Mucosa of stomach (tissue), 1 donor: ENCODE results near the gene TAPT1.

Experiments
- H3K27me3 ChIP-seq: one replicate; pipeline ENCODE4 v1.7.0; 2013; ENCODE audit warnings: mild to moderate bottlenecking, low read length; ENCODE audit not compliant: control insufficient read depth, insufficient read depth
- H3K36me3 ChIP-seq: one replicate; pipeline ENCODE4 v1.7.0; 2013; ENCODE audit warnings: low read length; ENCODE audit not compliant: control insufficient read depth, insufficient read depth
- H3K4me1 ChIP-seq: one replicate; pipeline ENCODE4 v1.7.0; 2013; ENCODE audit warnings: mild to moderate bottlenecking, low read length; ENCODE audit not compliant: control insufficient read depth, insufficient read depth
- H3K4me3 ChIP-seq: one replicate; pipeline ENCODE4 v1.7.0; 2013; ENCODE audit warnings: low read length
- H3K9ac ChIP-seq: one replicate; pipeline ENCODE4 v1.7.0; 2013; ENCODE audit warnings: mild to moderate bottlenecking, low read length, moderate library complexity
- H3K9me3 ChIP-seq: one replicate; pipeline ENCODE4 v1.7.0; 2013; ENCODE audit warnings: mild to moderate bottlenecking, low read length, moderate library complexity; ENCODE audit not compliant: control insufficient read depth
- donor health status: Pancreatic carcinoma.

Gene TAPT1

DNA sequence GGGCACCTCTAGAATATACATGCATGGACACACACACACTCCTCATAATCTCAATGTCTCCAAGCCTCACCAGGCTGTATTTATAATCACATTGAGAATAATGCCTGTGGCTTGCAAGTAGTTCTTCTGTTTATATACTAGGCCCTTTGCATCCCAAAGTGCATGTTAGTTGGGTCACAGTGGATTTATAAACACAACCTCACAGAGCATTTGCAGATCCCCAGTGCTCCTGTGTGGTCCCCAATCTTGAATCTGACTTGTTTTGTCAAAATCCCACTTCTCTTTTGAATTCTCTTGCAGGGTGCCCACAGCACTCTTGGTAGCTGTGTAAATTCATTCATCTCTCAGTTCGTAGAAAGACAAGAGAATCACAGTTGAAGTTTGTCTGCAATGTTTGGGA, 92.9 kb downstream of the TAPT1 start:
- no peaks in the 10 kb centered on the region for H3K27me3 ChIP-seq
- H3K9ac ChIP-seq: no peak overlapping the region
- H3K36me3 ChIP-seq: no peaks in the 10 kb centered on the region
- no peaks in the 10 kb centered on the region for H3K9me3 ChIP-seq
- H3K4me3 ChIP-seq: no peak overlapping the region
- peaks cover 26% of the 10 kb centered on the region for H3K4me1 ChIP-seq

DNA sequence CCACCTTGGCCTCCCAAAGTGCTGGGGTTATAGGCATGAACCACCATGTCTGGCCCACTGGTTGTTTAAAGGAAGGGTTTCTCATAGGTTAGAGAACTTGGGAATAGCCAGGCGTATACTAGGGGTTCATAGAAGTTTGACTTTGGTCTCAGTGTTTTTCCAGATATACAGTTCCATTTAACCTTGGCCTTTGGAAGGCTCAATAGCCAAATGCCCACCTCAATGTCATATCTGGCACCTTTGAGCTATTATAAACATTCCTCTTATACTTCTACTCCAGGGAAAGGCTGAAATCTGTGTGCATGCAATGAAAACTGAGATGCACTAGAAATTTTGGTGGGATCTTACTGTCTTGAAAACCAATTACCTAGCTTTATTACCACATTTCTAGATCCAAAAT, 95.0 kb downstream of the TAPT1 start:
- Histone ChIP-seq H3K4me1 (peaks cover 26% of the 10 kb centered on the region), H3K9ac (no peak overlapping the region), H3K27me3 (no peaks in the 10 kb centered on the region), H3K4me3 (no peak overlapping the region), H3K9me3 (no peaks in the 10 kb centered on the region), H3K36me3 (no peaks in the 10 kb centered on the region)

DNA sequence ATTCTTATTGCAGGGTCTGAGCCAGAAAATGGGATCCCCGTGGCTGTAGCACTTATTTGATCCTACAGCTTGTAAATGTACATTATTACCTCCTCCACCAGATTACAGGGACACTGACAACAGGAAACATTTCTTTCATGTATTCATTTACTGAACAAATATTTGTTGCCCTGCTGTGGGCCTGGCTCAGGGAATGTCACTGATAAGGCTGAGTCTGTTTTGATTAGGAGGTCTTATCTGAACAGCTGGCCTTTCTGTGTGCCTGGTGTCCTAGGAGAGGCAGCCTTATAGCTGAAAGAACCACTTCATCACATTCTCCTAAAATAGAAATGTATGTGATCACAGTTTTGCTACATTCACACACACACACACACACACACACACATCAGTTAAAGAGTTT, 96.9 kb downstream of the TAPT1 start:
- H3K36me3 ChIP-seq: no peaks in the 10 kb centered on the region
- no peak overlapping the region for H3K4me3 ChIP-seq
- H3K27me3 ChIP-seq: no peaks in the 10 kb centered on the region
- H3K9ac ChIP-seq: no peak overlapping the region
- H3K9me3 ChIP-seq: no peaks in the 10 kb centered on the region
- peaks cover 36% of the 10 kb centered on the region for H3K4me1 ChIP-seq

DNA sequence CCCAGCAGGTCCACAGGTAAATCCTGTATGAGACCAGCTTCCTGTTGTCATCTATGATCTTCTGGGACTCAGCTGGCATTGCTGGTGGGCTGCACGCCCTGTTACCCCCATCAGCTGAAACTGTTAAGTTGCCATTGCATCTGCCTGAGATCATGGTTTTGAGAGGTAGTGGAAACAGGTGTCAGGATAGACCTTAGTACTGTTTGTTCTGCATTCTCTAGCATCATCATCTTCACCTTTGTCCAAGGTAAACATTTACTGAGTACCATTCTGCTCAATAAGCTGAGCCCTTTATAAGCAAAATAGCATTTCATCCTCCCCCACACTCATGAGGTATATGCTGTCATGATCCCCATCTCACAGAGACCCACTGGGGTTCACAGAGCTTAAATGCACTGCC, 99.6 kb downstream of the TAPT1 start:
- Histone ChIP-seq H3K9me3 (no peaks in the 10 kb centered on the region), H3K4me1 (peaks cover 46% of the 10 kb centered on the region), H3K9ac (no peak overlapping the region), H3K27me3 (no peaks in the 10 kb centered on the region), H3K4me3 (no peak overlapping the region), H3K36me3 (no peaks in the 10 kb centered on the region)

DNA sequence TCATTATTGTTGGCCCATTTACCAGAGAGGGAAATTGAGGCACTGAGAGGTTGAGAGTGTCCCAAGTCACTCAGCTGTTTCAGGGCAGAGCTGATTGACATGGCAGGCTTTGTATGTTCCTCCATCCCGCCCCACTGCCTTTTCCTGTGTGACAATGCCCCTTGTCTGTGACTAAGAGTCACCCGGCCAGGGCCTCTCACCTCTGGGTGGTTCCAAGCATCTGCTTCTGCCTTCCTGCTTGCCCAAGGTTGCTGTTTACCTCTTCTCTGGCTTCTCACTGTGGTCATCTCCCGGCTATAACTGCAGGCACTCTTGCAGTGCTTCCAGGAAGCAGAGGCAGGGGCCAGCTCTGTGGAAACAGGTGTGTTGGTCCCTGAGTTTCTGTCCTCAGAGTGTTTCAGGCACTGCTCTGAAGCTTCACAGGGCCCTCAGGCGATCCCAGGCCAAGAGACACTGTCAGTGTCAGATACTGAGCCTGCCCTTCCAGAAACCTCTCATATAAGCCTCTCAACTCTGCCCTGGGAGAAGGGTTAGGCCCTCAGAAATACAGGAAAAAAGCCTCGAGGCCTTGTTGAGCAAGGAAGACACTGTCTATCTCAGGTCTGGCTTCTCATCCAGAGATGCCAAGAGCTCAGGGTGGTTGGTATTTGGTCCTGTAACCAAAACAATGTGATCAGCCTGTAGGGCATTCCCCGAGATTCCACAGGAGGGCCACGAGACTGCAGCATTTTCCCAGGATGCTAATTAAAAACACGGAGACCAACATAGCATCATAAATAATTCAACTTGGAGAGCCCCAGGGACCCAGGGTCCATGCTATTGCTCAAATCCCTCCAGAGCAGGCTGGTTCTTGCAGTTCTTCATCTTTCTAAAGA, 100.5 kb downstream of the TAPT1 start:
- H3K4me1 ChIP-seq: peaks cover 46% of the 10 kb centered on the region
- H3K4me3 ChIP-seq: no peak overlapping the region
- no peaks in the 10 kb centered on the region for H3K9me3 ChIP-seq
- H3K36me3 ChIP-seq: no peaks in the 10 kb centered on the region
- H3K9ac ChIP-seq: no peak overlapping the region
- no peaks in the 10 kb centered on the region for H3K27me3 ChIP-seq

DNA sequence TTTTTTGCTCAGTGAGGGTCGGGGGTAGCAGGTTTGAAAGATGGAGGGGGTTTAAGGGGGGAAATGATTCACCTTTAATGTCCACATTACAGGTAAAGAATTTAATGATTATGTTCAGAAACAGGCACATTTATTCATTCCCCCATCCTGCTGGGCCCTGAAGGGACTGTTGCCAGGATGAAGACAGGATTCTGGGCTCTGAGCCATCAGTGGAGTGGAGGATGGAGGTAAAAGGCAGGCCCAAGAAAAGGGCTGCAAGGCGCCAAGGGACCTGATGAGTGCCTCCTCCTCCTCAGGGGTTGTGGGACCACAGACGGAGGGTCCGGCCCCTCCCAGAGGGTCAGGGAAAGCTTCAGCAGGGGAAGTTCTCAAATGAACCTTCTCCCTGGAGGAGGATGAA, 102.0 kb downstream of the TAPT1 start:
- no peaks in the 10 kb centered on the region for H3K9me3 ChIP-seq
- peaks cover 33% of the 10 kb centered on the region for H3K4me1 ChIP-seq
- H3K36me3 ChIP-seq: no peaks in the 10 kb centered on the region
- no peak overlapping the region for H3K4me3 ChIP-seq
- no peak overlapping the region for H3K9ac ChIP-seq
- no peaks in the 10 kb centered on the region for H3K27me3 ChIP-seq

DNA sequence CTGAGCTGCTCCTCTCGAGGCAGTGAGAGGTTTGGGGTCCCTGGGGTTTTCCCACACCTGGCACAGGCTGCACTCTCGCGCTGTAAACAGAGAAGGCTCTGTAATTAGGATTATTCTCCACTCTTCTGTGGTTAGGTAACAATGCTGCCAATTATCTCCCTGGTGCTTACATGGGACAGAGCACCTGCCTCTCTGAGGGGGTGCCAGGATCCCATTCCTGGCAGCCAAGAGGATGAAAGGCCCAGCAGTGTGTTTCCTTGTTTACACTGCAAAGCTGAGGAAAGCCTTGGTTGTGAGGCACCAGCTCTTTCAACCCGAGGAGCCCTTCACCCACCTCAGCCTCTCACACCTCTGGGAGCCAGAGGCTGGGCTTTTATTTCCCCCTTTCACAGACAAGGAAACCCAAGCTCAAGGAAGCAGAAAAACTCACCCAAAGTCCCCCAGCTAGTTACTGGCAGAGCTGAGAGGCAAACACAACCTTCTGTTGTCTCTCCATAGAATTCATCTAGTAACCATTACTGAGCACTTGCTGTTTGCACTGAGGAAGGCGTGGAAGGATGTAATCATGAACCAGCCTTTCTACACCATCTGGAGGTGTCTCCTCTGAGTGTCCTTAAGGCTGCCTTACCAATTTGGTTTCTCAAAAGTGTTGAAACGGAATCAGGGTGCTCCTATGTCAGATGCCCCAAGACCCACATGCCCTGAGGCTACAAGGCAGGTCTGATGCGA, 102.8 kb downstream of the TAPT1 start:
- no peak overlapping the region for H3K9ac ChIP-seq
- H3K4me3 ChIP-seq: no peak overlapping the region
- no peaks in the 10 kb centered on the region for H3K36me3 ChIP-seq
- H3K27me3 ChIP-seq: no peaks in the 10 kb centered on the region
- peaks cover 28% of the 10 kb centered on the region for H3K4me1 ChIP-seq
- H3K9me3 ChIP-seq: no peaks in the 10 kb centered on the region

DNA sequence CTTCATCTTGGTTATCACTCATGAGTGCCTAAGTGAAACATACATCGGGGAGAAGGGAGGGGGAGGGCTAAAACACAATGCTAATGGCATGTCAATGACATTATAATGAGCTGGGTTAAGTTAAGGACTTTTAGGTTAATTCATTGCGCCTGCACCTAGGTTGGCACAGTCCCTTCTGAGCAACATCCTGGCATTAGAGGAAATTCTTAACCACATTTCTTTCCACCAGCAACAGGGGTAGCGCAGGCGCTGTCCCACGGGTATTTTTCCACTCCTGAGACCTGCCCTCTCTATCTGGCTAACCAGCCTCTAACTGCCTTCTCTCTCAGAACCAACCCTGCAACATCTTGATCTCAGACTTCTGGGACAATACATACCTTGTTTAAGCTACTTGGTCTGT, 103.5 kb downstream of the TAPT1 start:
- Histone ChIP-seq H3K9me3 (no peaks in the 10 kb centered on the region), H3K27me3 (no peaks in the 10 kb centered on the region)

DNA sequence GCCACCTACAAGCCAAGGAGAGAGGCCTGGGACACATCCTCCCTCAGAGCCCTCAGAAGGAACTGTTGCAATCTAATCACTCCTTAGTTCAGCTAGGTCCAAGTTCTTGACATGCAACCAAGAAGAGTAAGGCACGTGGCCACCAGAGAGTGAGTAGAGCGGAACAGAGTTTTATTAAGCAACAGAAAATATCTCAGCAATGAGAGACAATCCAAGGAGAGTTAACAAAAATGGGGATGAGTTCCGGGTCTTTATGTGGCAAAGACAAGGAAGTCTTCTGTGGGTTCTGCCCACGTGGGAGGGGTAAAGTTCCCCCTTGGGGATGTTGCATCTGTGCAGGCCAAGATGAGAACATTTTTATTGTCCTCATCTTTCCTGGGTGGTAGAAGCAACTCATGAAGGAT, 104.0 kb downstream of the TAPT1 start:
- no peaks in the 10 kb centered on the region for H3K27me3 ChIP-seq
- H3K9ac ChIP-seq: no peak overlapping the region
- H3K4me1 ChIP-seq: peaks cover 28% of the 10 kb centered on the region
- no peaks in the 10 kb centered on the region for H3K9me3 ChIP-seq
- H3K4me3 ChIP-seq: no peak overlapping the region
- no peaks in the 10 kb centered on the region for H3K36me3 ChIP-seq

More for the DNA sequence above, 103.5 kb downstream of the TAPT1 start:
- Histone ChIP-seq H3K4me1 (peaks cover 28% of the 10 kb centered on the region), H3K4me3 (no peak overlapping the region), H3K36me3 (no peaks in the 10 kb centered on the region), H3K9ac (no peak overlapping the region)

DNA sequence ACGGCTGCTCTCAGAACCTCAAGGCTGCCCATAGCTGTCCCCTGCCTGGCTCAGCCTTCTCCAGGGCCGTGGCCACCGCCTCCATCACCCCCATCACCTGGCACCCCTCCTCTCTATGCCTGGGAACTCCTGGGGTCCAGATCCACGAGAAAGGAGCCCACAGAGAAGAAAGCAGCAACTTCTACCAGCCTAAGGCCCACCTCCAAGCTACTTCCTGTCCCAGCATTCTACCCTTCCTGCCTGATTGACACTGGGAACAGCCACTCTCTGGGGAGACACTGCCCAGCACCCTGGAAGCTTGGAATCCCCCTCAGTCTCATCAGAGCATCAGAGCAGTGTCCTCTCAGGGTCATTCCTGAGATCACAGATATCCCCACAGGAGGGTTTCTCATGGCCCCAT, 105.6 kb downstream of the TAPT1 start:
- peaks cover 23% of the 10 kb centered on the region for H3K4me1 ChIP-seq
- no peaks in the 10 kb centered on the region for H3K9me3 ChIP-seq
- H3K4me3 ChIP-seq: no peak overlapping the region
- no peaks in the 10 kb centered on the region for H3K36me3 ChIP-seq
- no peak overlapping the region for H3K9ac ChIP-seq
- no peaks in the 10 kb centered on the region for H3K27me3 ChIP-seq

DNA sequence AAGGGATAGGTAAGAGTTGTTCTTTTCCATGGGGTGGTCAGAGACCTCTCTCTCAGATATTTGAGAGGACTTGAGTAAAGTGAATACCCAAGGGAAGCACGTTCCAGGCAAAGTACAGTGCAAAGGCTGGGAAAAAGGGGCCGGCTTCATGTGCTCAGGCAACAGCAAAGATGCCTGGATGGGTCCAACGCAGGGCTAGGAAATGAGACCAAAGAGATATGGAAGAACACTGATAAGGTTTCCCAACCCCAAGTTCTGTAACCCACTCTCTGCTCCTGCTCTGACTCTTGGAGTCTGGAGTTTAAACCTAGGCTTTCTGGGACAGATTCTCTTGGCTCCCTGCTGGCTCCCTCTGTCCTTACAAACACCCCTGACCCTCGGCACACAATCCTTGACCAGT, 106.3 kb downstream of the TAPT1 start:
- Histone ChIP-seq H3K9ac (no peak overlapping the region), H3K4me1 (peaks cover 18% of the 10 kb centered on the region), H3K4me3 (no peak overlapping the region)

DNA sequence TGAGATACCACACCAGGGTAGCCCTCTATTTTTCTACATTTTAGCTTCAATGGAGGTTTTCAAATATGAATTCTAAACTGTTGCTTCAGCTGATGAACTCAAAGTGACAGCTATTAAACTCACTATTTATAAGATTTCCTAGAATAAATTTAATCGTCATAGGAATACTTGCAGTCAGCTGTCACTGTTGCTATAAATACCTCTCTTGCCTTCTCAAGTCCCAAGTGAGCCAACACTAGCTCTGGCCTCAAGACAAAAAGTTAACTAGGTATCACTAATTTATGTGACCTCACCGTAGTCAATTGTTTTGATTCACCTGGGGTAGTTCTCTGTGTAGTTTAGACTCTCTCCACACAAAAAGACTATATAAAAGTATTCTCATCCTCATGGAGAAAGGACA, 108.2 kb downstream of the TAPT1 start:
- H3K9me3 ChIP-seq: no peaks in the 10 kb centered on the region
- H3K9ac ChIP-seq: no peak overlapping the region
- no peaks in the 10 kb centered on the region for H3K36me3 ChIP-seq
- H3K27me3 ChIP-seq: no peaks in the 10 kb centered on the region
- H3K4me3 ChIP-seq: no peak overlapping the region
- peaks cover 6% of the 10 kb centered on the region for H3K4me1 ChIP-seq

More for the DNA sequence above, 106.3 kb downstream of the TAPT1 start:
- H3K27me3 ChIP-seq: no peaks in the 10 kb centered on the region
- no peaks in the 10 kb centered on the region for H3K36me3 ChIP-seq
- H3K9me3 ChIP-seq: no peaks in the 10 kb centered on the region
